Measurements from ENCODE around the gene TEX19. TPM values are rescaled to one million over a fixed set of nuclear protein-coding genes. Genes with fewer than 3 reads are reported as not detected.

TEX19 gene
- total and polyA plus RNA-seq, 10 of the 15 experiments (the other 5 are each of a cell fraction or from before 2014, with no cell fraction given), result 0.03 to 0.32 (median 0.13) TPM; not detected in 3

DNA sequence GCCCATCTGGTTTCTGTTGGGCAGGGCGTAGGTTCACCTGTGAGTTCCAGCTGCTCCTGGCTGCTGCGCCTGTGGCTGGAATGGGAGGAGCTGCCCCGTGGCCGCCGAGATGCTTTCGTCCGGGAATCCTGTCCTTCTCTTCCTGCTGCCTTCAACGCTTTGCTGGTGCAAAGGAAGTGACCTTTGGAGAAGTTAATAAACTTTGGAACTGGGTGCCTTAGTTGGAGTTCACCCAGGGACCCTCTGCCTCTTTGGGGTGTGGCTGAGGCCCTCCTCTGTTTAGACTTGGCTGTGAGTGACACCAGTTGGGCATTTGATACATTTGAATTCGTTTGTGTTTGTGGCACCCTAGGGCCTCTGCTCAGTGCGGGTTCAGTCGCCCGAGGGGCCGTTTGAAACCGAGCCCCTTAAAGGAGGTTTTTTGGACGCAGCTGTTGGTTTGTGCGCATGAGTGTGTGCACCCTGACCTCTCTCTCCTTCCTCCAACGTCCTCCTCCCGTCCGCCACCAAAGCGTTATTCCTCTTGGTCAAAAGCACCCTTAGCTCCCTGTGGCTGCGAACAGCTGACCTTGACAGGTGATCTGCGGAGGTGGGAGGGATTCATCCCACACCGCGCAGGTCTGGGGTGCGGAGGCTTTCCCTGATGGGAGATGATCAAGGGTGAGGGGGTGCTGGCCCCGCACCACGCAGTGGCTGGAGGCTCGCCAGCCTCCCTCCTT, 16.5 kb upstream of the TEX19 start (continued):
- no peak for TF ChIP-seq BCLAF1 (IDR thresholded peaks at IDR 0.05)
- no peak for TF ChIP-seq CBX5 (IDR thresholded peaks at IDR 0.05; ENCODE audit: low read depth)
- no peak for TF ChIP-seq ETV6 (conservative IDR thresholded peaks at IDR 0.05 in 1 of 2, IDR thresholded peaks at IDR 0.05 in 1 of 2; ENCODE audit: borderline replicate concordance in 1 of 2, low read depth in 1 of 2)
- TF ChIP-seq, protein P1, sequence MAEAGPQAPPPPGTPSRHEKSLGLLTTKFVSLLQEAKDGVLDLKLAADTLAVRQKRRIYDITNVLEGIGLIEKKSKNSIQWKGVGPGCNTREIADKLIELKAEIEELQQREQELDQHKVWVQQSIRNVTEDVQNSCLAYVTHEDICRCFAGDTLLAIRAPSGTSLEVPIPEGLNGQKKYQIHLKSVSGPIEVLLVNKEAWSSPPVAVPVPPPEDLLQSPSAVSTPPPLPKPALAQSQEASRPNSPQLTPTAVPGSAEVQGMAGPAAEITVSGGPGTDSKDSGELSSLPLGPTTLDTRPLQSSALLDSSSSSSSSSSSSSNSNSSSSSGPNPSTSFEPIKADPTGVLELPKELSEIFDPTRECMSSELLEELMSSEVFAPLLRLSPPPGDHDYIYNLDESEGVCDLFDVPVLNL (IDR thresholded peaks at IDR 0.05; ENCODE audit: low read depth, low read length), result no peak
- no peak for TF ChIP-seq ZNF217 (IDR thresholded peaks at IDR 0.05)
- TF ChIP-seq TCF12 (IDR thresholded peaks at IDR 0.05; ENCODE audit: low read depth, low read length), result no peak
- no peak for TF ChIP-seq ZNF207 (IDR thresholded peaks at IDR 0.05; ENCODE audit: borderline replicate concordance)
